HCEC 1CT (cell line): ENCODE measurements around the gene PLCL2.
"Not testable (repeated sequence)": the region's sequence is repeated elsewhere in the genome, so short reads cannot be mapped to it uniquely, and the experiment has no call there.

ENCODE experiments used
- DNase-seq: peaks from one replicate; pipeline ENCODE4 v3.0.0-alpha.2; 2017

Gene PLCL2

DNA sequence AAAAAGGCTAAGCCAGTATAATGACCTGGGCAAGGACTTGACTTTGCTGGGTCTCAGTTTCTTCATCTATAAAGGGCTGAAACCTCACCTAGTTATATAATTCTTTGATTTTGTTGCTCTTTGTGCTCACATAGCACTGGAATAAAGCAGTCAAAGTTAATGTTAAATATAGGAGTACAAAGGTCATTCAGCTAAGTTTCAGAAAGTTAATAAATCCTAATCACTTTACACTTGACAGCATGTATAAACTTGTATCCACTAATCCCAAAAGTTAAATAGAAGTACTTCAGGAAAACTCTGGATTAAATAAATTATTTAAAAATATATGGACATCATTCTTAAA lies 33.9 kb downstream of the PLCL2 start:
- DNase-seq, result no peak

DNA sequence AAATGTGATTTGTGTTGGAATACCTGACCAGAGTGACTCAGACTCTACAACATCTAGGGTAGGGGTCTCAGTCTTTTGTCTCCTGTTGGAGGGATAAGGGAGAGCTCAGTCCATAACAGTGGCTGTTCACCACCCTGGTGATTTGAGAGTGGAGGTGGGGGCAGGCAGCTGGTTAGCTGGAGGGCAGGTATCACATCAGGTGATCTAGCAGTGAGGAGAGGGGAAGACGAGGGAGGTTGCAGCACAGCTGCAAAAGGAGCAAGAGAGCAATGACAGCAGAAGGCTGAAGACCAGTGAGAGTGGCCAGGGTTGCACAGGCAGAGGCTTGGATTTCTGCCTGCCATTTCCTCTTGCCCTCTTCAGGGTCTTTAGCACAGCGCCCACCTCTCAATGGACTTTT lies 38.4 kb downstream of the PLCL2 start:
- DNase-seq, result no peak

DNA sequence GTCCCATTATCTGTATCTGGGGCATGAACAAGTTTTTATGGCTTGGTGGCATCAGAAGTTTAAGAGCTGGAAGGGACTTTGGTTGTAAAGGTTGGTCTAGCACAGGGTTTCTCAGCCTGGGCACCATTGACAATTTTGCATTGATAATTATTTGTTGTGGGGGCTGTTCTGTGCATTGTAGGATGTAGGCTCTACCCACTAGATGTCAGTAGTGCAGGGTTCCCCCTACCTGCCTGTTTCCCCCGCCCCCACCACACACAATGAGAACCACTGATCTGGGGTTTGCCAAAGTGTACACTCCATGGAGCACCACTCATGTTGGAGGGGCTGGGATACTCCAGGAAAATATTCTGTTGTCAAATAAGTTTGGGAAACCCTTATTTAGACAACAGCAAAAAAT lies 42.7 kb downstream of the PLCL2 start:
- no peak for DNase-seq

DNA sequence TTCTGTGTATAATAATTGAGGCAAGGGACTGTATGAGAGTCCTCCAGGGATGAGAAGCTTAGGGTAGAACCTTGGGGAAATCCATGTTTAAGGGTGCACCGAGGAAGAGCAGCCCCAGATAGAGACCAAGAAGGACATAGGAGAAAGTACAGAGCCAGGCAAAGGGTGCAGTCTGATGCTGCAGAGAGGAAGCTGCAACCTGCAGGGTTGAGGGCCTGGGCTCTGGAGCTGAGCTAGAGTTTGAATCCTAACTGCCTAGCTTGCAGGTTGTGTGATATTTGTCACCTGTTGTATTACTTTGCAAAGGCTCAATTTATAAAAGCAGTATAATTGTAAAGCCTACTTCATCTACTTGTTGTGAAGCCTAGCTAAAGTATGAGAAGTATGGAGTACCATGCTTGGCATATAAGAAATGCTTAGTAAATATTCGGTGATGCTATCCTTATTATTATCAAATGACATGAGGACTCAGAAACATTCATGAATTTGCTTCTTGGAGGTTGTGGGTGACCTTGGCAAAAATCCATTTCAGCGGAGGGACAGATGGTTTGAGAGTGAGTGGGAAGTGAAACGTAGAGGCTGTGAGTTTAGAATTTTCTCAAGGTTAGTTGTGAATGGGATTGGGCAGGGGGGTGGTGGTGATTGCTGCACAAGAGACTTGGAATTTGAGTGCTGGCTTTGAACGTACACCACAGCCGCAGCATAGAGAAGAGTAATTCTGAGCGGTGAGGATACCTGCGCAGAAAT lies 43.8 kb downstream of the PLCL2 start:
- no peak for DNase-seq

DNA sequence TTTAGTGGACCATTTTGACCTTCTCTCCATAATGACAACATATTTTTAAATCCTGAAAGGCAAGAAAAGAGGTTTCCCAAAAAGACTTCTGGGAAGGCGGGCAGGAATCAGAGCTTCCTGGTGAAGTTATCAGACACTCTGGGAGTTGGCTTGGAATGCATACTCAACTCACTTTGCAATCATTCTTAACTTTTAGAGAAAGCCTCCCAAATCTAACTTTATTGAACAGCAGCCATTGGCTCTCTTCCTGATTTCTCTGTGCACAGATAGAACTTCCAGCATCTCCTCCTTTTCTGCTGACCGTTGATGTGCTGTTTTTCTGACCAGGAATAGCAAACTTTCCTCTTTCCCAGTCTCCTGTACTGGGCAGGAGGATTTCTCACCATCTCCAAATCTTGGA lies 44.6 kb downstream of the PLCL2 start:
- DNase-seq, result no peak

DNA sequence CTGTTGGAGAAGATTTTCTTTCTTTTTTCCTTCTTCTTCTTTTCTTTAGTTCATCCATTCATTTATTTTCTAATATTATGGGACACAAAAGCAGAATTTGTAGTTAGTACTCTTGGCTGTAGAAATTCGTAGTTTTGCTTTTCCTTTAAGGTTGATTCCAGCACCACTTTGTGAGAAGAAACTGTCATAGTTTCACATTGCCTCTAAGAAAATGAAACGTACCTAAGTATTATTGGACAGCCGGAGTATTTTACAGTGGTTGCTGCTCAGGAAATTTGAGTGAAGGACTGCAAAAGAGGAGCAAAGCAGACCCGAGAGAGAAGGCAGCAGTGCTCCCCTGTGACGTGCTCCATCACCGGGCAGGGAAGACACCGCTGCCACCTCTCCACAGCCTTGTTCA lies 48.1 kb downstream of the PLCL2 start:
- DNase-seq, result no peak

DNA sequence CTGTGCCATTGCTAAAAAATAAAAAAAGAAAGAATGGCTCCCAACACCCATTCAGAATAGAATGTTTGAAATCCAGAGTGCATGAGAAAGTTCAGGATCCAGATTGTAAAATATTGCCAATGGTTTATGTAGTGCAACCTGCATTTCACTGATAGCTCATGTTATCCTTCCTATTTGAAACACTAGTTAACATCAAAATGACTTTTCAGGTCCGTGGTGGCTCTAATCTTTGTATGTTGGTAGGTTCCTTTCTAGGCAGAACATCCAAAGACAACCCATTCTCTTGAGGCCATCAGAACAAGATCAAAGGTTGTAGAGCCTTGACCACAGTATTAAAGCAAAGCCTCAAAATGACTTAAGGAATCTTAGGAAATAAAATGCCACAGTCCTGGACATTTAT lies 51.0 kb downstream of the PLCL2 start:
- no peak for DNase-seq

DNA sequence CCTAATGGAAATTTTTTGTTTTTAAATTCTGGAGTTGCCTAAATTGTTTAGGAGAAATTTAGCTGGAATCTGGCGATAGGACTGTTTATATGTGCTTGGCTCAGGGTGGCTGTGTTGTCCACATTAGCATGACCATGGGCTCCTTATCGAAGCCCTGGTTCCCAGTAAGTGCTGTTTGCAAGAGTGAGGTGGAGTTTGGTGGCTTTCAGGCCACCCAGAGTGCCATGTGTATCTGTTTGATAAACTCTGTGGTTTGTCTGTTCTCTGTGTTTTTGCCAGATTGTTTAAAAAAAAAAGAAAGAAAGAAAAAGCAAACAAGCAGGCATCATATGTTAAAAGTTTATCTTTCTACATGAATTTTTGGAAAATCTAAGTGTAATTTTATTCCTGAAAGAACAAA lies 51.5 kb downstream of the PLCL2 start:
- no peak for DNase-seq

DNA sequence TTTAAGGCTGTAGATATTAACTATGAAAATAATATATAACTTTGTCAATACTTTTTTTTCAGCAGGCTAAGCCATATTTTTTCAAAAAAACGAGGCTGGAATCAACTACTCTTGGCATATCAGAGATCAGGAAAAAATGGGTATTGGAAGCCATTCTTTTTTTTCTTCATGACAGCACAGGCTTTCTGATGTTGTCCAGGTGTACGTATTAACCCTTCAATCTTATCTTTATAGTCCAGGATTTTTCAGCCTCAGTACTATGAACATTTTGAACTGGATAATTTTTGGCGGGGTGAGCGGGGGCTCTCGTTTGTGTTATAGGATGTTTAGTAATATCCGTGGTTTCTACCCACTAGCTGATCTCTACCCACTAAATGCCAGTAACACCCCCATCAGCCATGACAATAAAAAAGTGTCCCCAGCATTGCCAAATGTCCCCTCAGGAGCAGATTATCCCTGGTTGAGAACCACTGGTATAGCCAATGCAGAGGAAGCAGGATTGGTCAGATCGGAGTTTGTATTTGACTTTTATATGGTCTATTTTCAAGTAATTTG lies 52.0 kb downstream of the PLCL2 start:
- no peak for DNase-seq

DNA sequence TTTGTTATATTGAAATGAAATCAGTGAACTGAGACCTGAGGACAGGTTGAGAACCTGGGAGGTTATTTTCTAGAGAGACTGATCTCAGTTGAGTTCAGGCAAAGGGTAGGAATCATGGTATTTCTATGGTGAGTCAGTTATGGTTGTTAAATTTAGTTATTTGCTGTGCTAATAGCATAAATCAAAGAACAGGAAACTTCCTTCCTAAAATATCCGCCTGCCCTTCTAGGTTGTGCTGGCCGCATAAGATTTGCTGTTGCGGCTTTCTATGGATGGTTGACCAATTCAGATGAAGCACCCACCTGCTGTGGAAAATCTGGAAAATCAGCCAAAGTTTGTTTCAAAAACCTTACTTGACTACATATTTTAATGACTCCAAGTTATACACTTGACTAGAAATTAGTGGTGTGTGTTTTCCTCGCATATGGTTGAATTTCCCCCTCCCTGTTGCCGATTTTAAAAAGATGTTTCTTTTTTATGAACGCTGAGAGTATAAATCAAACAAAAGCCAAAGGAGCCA lies 52.6 kb downstream of the PLCL2 start:
- no peak for DNase-seq

DNA sequence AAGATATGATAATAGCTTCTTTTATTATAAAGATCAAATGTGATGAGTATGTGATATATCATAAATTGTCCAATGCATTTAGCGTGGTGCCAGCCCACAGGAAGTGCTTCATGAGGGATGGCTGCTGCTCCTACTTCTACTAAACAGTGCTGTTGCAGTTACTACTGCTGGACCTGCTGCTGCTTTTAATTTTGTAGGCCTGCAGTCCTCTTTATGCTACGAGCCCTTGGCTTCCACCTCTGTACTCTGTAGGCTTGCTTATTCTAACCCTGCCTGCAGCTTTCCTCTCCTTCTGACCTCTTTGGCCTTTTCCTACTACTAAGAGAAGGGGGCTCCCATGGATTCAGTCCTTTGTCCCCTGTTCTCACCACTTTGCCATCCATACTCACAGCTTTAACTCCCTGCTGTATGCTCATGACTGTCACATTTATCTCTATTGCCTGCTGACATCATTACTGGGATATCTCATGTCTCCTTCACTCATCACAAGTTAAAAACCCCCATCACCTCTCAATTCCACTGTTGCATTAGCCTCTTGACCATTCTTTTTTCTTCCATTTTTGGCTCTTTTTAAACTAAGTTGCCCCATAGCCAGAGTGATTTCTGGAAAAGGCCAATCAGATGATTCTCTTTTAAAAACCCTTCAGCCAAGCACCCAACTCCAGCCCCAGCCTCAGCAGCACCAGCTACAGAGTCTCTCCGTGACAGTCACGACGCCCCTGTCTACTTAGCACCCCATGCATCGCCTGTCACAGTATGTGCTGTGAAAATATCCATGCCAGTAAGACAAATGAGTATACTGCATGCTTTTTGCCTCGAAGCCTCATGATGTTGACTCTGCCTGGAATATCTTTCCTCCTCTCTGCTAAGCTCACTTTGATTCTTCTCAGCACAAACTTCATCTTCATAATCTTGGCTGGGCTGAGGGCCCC lies 56.3 kb downstream of the PLCL2 start:
- no peak for DNase-seq

DNA sequence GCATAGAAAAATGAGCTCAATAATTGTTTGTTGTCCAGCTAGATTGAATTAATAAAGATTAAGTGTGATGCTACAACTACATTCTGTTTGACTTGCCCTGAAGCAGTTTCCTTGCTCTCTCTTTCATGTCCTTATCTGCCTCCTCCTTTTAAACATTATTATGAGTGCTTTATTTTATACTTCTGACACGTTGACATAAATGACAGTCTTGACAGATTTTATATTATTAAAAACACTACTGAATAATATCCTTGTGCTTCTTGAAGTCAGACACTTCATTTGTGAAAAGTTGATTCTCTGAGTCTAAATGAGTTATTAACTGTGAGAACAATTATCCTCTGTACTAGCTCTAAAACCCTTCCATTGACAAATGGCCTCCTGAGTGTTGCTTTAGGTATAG lies 58.2 kb downstream of the PLCL2 start:
- no peak for DNase-seq

DNA sequence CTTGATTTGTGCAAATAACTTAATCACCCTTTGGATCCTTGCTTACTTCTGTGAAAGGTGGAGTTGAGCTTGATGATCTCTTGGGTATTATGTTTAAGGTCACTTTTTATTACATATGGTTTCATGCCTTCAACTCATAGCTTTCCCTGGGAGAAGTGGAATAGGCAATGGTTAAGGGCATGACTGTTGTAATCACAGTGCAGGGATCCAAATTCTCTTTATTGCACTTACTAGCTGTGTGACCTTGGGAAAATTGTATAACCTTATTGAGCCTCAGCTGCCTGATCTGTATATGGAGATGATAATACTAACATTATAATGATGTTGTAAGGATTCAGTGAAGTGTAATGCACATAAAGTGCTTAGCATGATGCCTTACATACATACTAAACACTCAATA lies 59.1 kb downstream of the PLCL2 start:
- no peak for DNase-seq

DNA sequence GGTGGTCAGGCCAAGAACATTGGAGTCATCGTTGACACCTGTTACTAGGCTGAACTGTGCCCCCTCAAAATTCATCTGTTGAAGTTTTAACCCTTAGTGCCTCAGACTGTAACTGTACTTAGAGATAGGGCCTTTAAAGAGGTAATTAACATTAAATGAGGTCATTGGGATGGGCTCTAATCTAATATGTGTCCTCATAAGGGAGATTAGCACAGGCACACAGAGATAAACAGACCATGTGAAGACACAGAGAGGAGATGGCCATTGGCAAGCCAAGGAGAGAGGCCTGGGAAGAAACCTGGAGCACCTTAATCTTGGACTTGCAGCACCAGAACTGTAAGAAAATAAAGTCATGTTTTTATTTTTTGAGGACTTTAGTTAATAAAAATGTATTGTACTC lies 59.6 kb downstream of the PLCL2 start:
- no peak for DNase-seq

DNA sequence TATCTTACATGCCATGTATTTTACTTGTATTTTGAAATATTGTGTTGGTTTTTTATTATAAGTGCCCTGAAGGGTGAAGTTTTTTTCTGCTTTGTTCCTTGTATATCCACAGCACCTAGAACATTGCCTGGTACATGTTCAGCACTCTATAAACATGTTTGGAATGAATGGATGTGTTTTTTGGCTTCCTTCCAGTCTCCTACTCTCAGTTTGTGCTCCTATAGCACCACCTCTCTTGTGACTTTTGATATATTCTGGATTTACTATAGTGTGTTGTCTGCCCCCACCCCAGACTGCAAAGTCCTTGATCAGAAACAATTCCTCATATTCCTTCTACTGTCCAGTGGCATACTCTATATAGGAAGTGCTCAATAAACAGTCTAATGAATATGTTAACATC lies 60.6 kb downstream of the PLCL2 start:
- peak; percentile 35 for DNase-seq

DNA sequence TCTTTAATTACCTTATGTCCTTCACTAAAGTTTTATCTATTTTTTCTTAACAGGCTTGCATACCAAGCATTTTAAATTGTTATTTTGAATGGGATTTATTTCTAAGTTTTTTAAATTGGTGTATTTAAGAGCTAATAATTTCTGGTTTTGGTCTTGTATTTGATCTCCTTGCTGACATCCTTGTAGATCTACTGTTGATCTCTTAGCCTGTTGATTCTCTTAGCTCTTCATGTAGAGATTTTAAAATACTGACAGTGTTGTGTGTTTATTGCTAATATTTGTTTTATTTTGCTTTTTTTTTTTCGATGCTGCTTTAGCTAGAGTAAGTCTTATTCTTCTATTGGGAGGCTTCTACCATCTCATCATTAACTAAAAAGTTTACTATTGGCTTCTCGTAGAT lies 65.5 kb downstream of the PLCL2 start:
- DNase-seq, result no peak

DNA sequence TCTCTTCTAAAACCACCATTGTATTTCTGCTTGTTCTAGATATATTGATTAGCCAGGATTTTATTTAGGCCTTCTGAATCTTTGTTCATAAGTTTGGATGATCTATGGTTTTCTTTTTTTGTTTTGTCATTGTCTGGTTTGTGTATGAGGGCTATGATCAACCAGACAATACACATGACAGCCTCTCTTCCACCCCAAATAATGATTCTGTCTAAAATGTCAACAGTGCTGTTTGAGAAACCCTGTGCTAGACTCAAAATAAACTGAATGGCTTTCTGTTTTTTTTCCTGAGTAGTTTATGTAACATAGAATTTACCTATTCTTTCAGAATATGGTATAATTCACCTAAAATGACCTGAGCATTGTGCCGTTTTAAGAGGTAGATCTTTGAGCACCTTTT lies 66.1 kb downstream of the PLCL2 start:
- DNase-seq, result no peak

DNA sequence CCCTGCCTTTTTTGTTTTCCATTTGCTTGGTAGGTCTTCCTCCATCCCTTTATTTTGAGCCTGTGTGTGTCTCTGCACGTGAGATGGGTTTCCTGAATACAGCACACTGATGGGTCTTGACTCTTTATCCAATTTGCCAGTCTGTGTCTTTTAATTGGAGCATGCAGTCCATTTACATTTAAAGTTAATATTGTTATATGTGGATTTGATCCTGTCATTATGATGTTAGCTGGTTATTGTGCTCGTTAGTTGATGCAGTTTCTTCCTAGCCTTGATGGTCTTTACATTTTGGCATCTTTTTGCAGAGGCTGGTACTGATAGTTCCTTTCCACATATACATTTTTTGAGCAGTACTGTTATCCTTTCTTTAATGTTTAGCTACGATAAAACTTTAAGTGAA lies 73.1 kb downstream of the PLCL2 start:
- DNase-seq, result not testable (repeated sequence)

DNA sequence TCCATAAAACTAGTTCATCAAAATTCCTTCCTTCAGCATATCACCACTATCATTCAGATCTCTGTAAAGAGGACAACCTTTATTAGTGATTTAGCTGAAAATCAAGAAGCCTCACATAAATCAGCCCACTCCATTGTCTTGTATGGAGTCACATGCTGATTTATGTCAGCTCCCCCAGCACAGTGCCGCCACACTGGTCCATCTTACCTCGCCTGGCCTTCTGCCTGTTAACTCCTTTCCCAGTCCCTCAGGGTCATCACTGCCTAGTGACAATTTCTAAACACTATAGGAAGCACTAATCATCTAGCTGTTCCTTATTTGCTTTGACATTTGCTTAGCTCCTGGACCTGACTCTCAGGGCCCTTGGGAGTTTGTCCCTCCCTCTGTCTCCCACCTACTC lies 75.4 kb downstream of the PLCL2 start:
- DNase-seq, result no peak

DNA sequence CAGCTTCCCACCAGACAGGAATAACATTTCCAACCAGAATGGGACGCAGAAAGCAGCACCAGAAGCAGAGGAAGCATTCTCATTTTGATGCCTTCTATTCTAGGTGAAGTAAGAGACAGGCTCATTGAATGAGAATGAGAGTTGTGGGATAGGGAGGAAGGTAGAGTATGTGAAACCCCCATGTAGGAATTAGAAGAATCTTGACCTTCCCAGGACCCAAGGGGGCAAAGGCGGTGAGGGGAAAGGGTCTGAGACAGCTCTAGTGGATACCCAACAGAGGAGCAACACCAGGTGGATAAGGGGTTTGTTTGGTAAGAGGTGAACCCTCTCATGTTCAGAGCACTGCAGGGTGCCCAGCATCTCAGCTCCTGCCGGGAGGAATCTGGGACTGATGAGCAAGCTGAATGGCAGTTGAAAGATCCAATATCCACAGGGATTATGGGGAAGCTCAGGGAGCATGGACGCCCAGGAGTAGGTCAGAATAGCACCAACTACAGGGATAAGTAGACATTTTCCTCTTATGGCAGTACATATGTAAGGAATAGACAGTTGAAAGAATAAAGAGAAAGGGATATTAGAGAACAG lies 77.0 kb downstream of the PLCL2 start:
- no peak for DNase-seq

DNA sequence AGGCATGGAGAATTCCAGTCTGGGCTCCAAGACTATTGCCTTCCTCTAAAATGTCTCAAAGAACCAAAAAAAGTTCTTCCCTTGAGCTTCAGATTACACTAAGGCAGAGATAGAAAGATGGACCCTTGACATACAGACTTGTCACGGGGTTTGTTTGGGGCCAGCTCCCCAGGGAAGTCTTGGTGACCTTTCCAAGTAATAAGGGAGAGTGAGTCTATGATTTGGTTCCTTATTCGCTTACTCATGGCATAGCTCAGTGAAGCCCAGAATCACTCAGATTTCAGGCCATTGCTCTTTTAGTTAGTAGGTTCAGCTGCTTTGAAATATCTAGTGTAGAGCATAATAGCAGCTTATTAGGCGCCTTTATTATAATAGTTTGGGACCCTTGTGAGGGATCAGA lies 90.3 kb downstream of the PLCL2 start:
- DNase-seq, result no peak

DNA sequence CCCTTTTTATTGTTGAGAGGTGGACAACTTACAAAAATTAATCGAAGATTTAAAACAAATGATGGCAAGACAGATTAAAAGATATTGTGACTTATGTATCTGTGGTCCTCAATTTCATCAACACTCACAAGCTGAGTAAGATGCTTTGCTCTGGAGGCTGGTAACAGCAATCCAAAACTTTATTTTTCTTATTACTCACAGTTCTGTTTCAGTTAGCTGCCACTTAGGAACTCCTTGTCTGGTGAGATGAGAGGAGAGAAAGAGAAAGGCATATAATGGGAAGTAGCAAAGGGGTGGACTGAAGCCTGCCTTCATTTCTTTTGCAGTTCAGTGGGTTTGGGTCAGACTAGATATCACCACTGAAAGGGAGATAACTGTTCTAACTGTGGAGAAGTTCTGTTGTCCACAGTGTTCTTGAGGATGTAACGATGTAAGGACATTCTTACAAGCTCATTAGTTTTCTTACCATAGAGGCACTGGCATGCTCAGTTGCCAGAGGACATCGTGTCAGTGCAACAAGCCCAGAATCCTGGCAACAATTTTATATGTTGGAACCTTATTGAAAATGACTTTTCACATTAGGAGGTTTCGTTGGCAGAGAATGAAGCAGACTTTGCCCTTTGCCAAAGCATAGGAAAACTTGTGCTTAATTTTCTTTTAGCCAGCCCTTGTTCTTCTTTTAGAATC lies 93.6 kb downstream of the PLCL2 start:
- no peak for DNase-seq

DNA sequence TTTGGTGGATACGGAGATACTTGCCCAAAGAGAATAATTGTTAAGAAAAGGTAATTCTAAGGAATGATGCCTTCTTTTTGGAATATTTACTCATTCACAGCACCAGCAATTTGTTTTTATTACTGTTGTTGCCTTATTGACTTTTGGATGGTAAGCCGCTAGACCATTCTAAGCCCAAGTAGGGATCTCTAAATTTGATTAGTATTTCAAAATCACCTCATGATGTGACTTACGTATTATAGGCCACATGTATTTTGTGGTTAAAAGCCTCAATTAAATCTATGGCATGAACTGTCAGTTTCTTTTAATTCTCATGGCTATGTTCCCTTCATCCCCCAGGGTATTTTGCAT lies 94.1 kb downstream of the PLCL2 start:
- DNase-seq, result no peak
